OCI-LY7 (cell line): ENCODE results near the gene SNX27.

Experiments used
- EZH2phosphoT487 ChIP-seq: fragments of 200-600 bp; sonication (generic); IDR thresholded peaks from 2 replicates; pipeline ENCODE4 v1.6.1; 2018; ENCODE audit warnings: low read depth, borderline replicate concordance, mild to moderate bottlenecking, mixed run types, antibody characterized with exemption, low read length, moderate library complexity, mixed read lengths
- TF ChIP-seq, protein P1 (sequence below): fragments of 200-600 bp; sonication (generic); conservative IDR thresholded peaks from 2 replicates; pipeline ENCODE4 v1.5.1; 2014; ENCODE audit warnings: mild to moderate bottlenecking, antibody characterized with exemption, low read length, moderate library complexity, mixed read lengths

DNA sequence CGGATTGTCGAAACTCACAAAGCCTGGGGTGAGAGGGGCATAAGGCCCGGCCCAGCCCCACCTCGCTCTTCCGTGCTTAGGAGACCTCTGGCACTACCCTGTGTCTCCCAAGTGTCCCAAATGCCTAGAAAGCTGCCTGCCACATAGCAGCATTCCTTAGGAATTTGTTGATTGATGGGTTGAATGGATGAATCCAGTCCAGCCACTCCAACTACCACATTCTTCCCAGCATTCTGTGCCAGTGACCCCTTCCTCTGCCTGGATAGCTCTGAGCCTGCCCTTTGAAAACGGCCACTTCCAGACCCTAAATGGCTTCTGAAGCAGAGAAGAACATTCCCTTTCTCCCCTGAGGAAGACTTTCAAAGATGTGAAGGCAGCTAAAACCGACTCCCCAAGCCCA is 93.3 kb downstream of the SNX27 start:
- TF ChIP-seq, protein P1, sequence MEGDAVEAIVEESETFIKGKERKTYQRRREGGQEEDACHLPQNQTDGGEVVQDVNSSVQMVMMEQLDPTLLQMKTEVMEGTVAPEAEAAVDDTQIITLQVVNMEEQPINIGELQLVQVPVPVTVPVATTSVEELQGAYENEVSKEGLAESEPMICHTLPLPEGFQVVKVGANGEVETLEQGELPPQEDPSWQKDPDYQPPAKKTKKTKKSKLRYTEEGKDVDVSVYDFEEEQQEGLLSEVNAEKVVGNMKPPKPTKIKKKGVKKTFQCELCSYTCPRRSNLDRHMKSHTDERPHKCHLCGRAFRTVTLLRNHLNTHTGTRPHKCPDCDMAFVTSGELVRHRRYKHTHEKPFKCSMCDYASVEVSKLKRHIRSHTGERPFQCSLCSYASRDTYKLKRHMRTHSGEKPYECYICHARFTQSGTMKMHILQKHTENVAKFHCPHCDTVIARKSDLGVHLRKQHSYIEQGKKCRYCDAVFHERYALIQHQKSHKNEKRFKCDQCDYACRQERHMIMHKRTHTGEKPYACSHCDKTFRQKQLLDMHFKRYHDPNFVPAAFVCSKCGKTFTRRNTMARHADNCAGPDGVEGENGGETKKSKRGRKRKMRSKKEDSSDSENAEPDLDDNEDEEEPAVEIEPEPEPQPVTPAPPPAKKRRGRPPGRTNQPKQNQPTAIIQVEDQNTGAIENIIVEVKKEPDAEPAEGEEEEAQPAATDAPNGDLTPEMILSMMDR, result no peak
- TF ChIP-seq EZH2phosphoT487, result no peak
